CD4-positive, alpha-beta T cell (primary cell): ENCODE results near the gene NUP62CL. TPM values are rescaled to one million over a fixed set of nuclear protein-coding genes. Genes with fewer than 3 reads are reported as not detected.

Experiments used
- ATAC-seq: fragments of 200-7000 bp; cut with Tn5 transposase; one replicate; pipeline ENCODE4 v1.10.0; 2022; ENCODE audit warnings: mild to moderate bottlenecking; ENCODE audit not compliant: poor library complexity
- CTCF ChIA-PET: fragments of 350-600 bp; sonication (Branson Sonifier 250); formaldehyde crosslinking; loops from one replicate; lab custom pipeline; 2021; ENCODE audit warnings: antibody characterized with exemption, inconsistent platforms; lab: Charles Lee
- POLR2A ChIA-PET: fragments of 350-600 bp; sonication (Branson Sonifier 250); formaldehyde crosslinking; loops from one replicate; lab custom pipeline; 2021; ENCODE audit warnings: antibody characterized with exemption, inconsistent platforms; lab: Charles Lee
- DNase-seq, 14 experiments: peaks; one replicate each; pipeline ENCODE4 v3.0.0-alpha.2; 2013 to 2020; ENCODE audit warnings: mixed read lengths in 2 of 14
- H3K27ac ChIP-seq, 2 donors: one replicate each; pipeline versions ENCODE4 v1.5.1 to v1.7.0; 2013; ENCODE audit warnings: low read length in 2 of 2, low read depth in 1 of 2, mild to moderate bottlenecking in 1 of 2
- H3K27me3 ChIP-seq, 2 experiments: 1 replicate in 1 of 2; 2 replicates in 1 of 2; pipeline versions ENCODE4 v1.6.1 to v1.7.0; 2013; ENCODE audit warnings: low read length in 2 of 2, control low read depth in 1 of 2, mild to moderate bottlenecking in 1 of 2, moderate library complexity in 1 of 2; ENCODE audit not compliant: insufficient read depth in 2 of 2, control insufficient read depth in 1 of 2
- H3K36me3 ChIP-seq: one replicate; pipeline ENCODE4 v1.6.1; 2013; ENCODE audit warnings: low read length, control low read depth; ENCODE audit not compliant: insufficient read depth
- H3K4me1 ChIP-seq: one replicate; pipeline ENCODE4 v1.6.1; 2013; ENCODE audit warnings: low read length, control low read depth; ENCODE audit not compliant: insufficient read depth
- H3K4me3 ChIP-seq: one replicate; pipeline ENCODE4 v1.5.1; 2013; ENCODE audit warnings: mild to moderate bottlenecking, low read length, moderate library complexity
- H3K9me3 ChIP-seq, 2 experiments: 1 replicate in 1 of 2; 2 replicates in 1 of 2; pipeline versions ENCODE4 v1.6.1 to v1.7.0; 2013; ENCODE audit warnings: low read length in 2 of 2, mild to moderate bottlenecking in 2 of 2, control low read depth in 1 of 2, moderate library complexity in 1 of 2; ENCODE audit not compliant: control insufficient read depth in 1 of 2, insufficient read depth in 1 of 2
- H3K27ac Mint-ChIP-seq: one replicate; pipeline ENCODE4 v1.8.0; 2020; ENCODE audit warnings: mixed read lengths
- H3K27me3 Mint-ChIP-seq: one replicate; pipeline ENCODE4 v1.8.0; 2021; ENCODE audit warnings: mixed read lengths
- H3K36me3 Mint-ChIP-seq: one replicate; pipeline ENCODE4 v1.8.0; 2021; ENCODE audit warnings: low read depth, mixed read lengths
- H3K4me1 Mint-ChIP-seq: one replicate; pipeline ENCODE4 v1.8.0; 2021; ENCODE audit warnings: low read depth, mixed read lengths
- H3K4me3 Mint-ChIP-seq: one replicate; pipeline ENCODE4 v1.8.0; 2020; ENCODE audit warnings: mild to moderate bottlenecking, mixed read lengths
- H3K9me3 Mint-ChIP-seq: one replicate; pipeline ENCODE4 v1.8.0; 2020; ENCODE audit warnings: mixed read lengths
- intact Hi-C, 2 experiments: fragments of 100-400 bp; cut with DNase I in 1 of 2; cut with micrococcal nuclease in 1 of 2; formaldehyde crosslinking; loops; one replicate each; pipeline versions ENCODE4 v1.15.1 to v1.9.0; 2023 to 2025; cut with DNase I, micrococcal nuclease
- total RNA-seq, 174 experiments: library from RNA in 2 of 174; stranded (reverse) in 2 of 174; gene quantifications; one replicate each; pipeline ENCODE4 v1.2.3 and lab custom pipeline; 2021 to 2026
- TF ChIP-seq, protein P1 (sequence below): fragments of 200-600 bp; IDR thresholded peaks from one replicate; pipeline ENCODE4 v1.8.0; 2022; ENCODE audit warnings: antibody characterized with exemption, mild to moderate bottlenecking

Gene NUP62CL
- total RNA-seq, 2 experiments from 2014 or later: 0.74 to 0.81 TPM

- H3K4me3 ChIP-seq: no peak overlapping the region
- peaks cover 72% of the 10 kb centered on the region for H3K36me3 Mint-ChIP-seq
- no peaks in the 10 kb centered on the region for H3K4me1 ChIP-seq
- no peaks in the 10 kb centered on the region for H3K9me3 ChIP-seq
- no peak overlapping the region for H3K4me3 Mint-ChIP-seq
- no peaks in the 10 kb centered on the region for H3K27me3 Mint-ChIP-seq
- peaks cover 36% of the 10 kb centered on the region for H3K4me1 Mint-ChIP-seq
- no peaks in the 10 kb centered on the region for H3K27me3 ChIP-seq
- TF ChIP-seq, protein P1, sequence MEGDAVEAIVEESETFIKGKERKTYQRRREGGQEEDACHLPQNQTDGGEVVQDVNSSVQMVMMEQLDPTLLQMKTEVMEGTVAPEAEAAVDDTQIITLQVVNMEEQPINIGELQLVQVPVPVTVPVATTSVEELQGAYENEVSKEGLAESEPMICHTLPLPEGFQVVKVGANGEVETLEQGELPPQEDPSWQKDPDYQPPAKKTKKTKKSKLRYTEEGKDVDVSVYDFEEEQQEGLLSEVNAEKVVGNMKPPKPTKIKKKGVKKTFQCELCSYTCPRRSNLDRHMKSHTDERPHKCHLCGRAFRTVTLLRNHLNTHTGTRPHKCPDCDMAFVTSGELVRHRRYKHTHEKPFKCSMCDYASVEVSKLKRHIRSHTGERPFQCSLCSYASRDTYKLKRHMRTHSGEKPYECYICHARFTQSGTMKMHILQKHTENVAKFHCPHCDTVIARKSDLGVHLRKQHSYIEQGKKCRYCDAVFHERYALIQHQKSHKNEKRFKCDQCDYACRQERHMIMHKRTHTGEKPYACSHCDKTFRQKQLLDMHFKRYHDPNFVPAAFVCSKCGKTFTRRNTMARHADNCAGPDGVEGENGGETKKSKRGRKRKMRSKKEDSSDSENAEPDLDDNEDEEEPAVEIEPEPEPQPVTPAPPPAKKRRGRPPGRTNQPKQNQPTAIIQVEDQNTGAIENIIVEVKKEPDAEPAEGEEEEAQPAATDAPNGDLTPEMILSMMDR: no peak
- ChIA-PET CTCF (no interaction called here), POLR2A (no interaction called here)
- no peaks in the 10 kb centered on the region for H3K9me3 Mint-ChIP-seq
- peak overlapping the region; percentile 1 for H3K27ac Mint-ChIP-seq
- DNase-seq: no peak
- peaks cover 6% of the 10 kb centered on the region for H3K36me3 ChIP-seq
- ATAC-seq: no peak
- H3K27ac ChIP-seq: no peak overlapping the region
- intact Hi-C loops: no loop called here
These were observed 98.8 kb downstream of the NUP62CL start for GRCh38 chrX:107107459-107107858.

GRCh38 chrX:107102980-107103379 lies 103.3 kb downstream of the NUP62CL start:
- no peaks in the 10 kb centered on the region for H3K4me1 ChIP-seq
- H3K27ac ChIP-seq: no peak overlapping the region
- no peak overlapping the region for H3K4me3 Mint-ChIP-seq
- H3K27ac Mint-ChIP-seq: no peak overlapping the region
- no peaks in the 10 kb centered on the region for H3K27me3 ChIP-seq
- no peaks in the 10 kb centered on the region for H3K9me3 Mint-ChIP-seq
- ChIA-PET CTCF (no interaction called here), POLR2A (no interaction called here)
- H3K36me3 Mint-ChIP-seq: peaks cover 62% of the 10 kb centered on the region
- TF ChIP-seq, protein P1: no peak
- H3K27me3 Mint-ChIP-seq: no peaks in the 10 kb centered on the region
- ATAC-seq (no peak), DNase-seq (peak in 1 of 14 experiments; percentile 1)
- H3K4me3 ChIP-seq: no peak overlapping the region
- H3K36me3 ChIP-seq: peaks cover 12% of the 10 kb centered on the region
- intact Hi-C loops: no loop called here
- H3K9me3 ChIP-seq: no peaks in the 10 kb centered on the region
- H3K4me1 Mint-ChIP-seq: peaks cover 20% of the 10 kb centered on the region

DNA sequence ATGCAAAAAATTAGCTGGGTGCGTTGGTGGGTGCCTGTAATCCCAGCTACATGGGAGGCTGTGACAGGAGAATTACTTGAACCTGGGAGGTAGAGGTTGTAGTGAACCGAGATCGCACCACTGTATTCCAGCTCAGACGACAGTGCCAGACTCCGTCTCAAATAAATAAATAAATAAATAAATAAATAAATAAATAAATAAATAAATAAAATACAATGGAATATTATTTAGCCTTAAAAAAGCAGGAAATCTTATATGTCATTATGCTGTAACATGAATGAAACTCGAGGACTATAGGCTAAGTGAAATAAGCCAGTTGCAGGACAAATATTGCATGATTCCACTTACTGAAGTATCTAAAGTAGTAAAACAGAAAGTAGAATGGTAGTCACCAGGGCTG lies 130.1 kb downstream of the NUP62CL start:
- H3K9me3 Mint-ChIP-seq: peaks cover 4% of the 10 kb centered on the region
- H3K9me3 ChIP-seq: peaks cover 9 to 10% of the 10 kb centered on the region in 2 experiments
- no peaks in the 10 kb centered on the region for H3K4me1 ChIP-seq
- no peaks in the 10 kb centered on the region for H3K27me3 ChIP-seq
- H3K27ac Mint-ChIP-seq: no peak overlapping the region
- DNase-seq (no peak), ATAC-seq (no peak)
- ChIA-PET CTCF (no interaction called here), POLR2A (no interaction called here)
- intact Hi-C loops: no loop called here
- peaks cover 56% of the 10 kb centered on the region for H3K36me3 Mint-ChIP-seq
- peaks cover 13% of the 10 kb centered on the region for H3K4me1 Mint-ChIP-seq
- H3K36me3 ChIP-seq: no peaks in the 10 kb centered on the region
- H3K4me3 ChIP-seq: no peak overlapping the region
- H3K4me3 Mint-ChIP-seq: no peak overlapping the region
- H3K27me3 Mint-ChIP-seq: no peaks in the 10 kb centered on the region
- H3K27ac ChIP-seq: no peak overlapping the region
- TF ChIP-seq, protein P1: no peak

Other genes starting within 250 kb of the NUP62CL start
- 10 to 100 TPM; 12.5 to 12.9 TPM for gene MORC4, start 206.2 kb downstream of the NUP62CL start, total RNA-seq
- gene RBM41, start 87.6 kb downstream of the NUP62CL start, total RNA-seq: 1 to 10 TPM; 5.9 to 8.2 TPM
- gene DNAAF6, start 178 bp upstream of the NUP62CL start, total RNA-seq: not detected
- under 1 TPM in 1 of 2 experiments, not detected in 1; 0.06 TPM for gene FRMPD3, start 243.2 kb upstream of the NUP62CL start, total RNA-seq